Endodermal cell (in vitro differentiated cells): Measurements from ENCODE around the gene TAP1. TPM values are rescaled to one million over a fixed set of nuclear protein-coding genes. Genes with fewer than 3 reads are reported as not detected.

ENCODE experiments used
- DNase-seq: peaks from one replicate; pipeline ENCODE4 v3.0.0-alpha.2; 2017
- H3K27ac ChIP-seq: 2 replicates; pipeline ENCODE4 v1.5.1; 2013; ENCODE audit warnings: mild to moderate bottlenecking, low read depth, low read length, moderate library complexity
- H3K27me3 ChIP-seq: 2 replicates; pipeline ENCODE4 v1.6.1; 2013; ENCODE audit warnings: mild to moderate bottlenecking, low read length, moderate library complexity; ENCODE audit not compliant: insufficient read depth, control insufficient read depth, poor library complexity, severe bottlenecking
- H3K36me3 ChIP-seq: 2 replicates; pipeline ENCODE4 v1.7.0; 2013; ENCODE audit warnings: mild to moderate bottlenecking, low read length, moderate library complexity; ENCODE audit not compliant: control insufficient read depth, insufficient read depth
- H3K4me1 ChIP-seq: one replicate; pipeline ENCODE4 v1.7.0; 2013; ENCODE audit warnings: low read length; ENCODE audit not compliant: control insufficient read depth, insufficient read depth
- H3K4me3 ChIP-seq: 2 replicates; pipeline ENCODE4 v1.5.1; 2013; ENCODE audit warnings: mild to moderate bottlenecking, low read length, moderate library complexity
- H3K9ac ChIP-seq: 2 replicates; pipeline ENCODE4 v1.6.1; 2013; ENCODE audit warnings: mild to moderate bottlenecking, low read length, moderate library complexity; ENCODE audit not compliant: poor library complexity, severe bottlenecking; ENCODE audit errors: extremely low read depth
- H3K9me3 ChIP-seq: 2 replicates; pipeline ENCODE4 v1.6.1; 2013; ENCODE audit warnings: mild to moderate bottlenecking, low read length, moderate library complexity; ENCODE audit not compliant: control insufficient read depth
- H3K27ac Mint-ChIP-seq: 2 replicates; pipeline ENCODE4 v1.8.0; 2020; ENCODE audit warnings: mixed read lengths
- H3K27me3 Mint-ChIP-seq: 2 replicates; pipeline ENCODE4 v1.8.0; 2021; ENCODE audit warnings: mild to moderate bottlenecking, mixed read lengths; ENCODE audit not compliant: insufficient read depth
- H3K36me3 Mint-ChIP-seq: 2 replicates; pipeline ENCODE4 v1.8.0; 2020; ENCODE audit warnings: low read depth, mixed read lengths
- H3K4me1 Mint-ChIP-seq: 2 replicates; pipeline ENCODE4 v1.8.0; 2020; ENCODE audit warnings: mixed read lengths
- H3K4me3 Mint-ChIP-seq: 2 replicates; pipeline ENCODE4 v1.8.0; 2020; ENCODE audit warnings: mild to moderate bottlenecking, moderate library complexity, mixed read lengths
- H3K9me3 Mint-ChIP-seq: 2 replicates; pipeline ENCODE4 v1.8.0; 2020; ENCODE audit warnings: mild to moderate bottlenecking, mixed read lengths
- CTCF ChIP-seq: fragments of 200-600 bp; sonication (generic); conservative IDR thresholded peaks from 2 replicates; pipeline ENCODE4 v1.5.0; 2021; ENCODE audit warnings: antibody characterized with exemption, mild to moderate bottlenecking
- WGBS, 2 experiments: methylation state at CpG; one replicate each; pipeline versions ENCODE4 v1.1.5 to v1.1.7; 2013; ENCODE audit warnings: missing lambda C conversion rate in 2 of 2, mixed read lengths in 1 of 2; ENCODE audit not compliant: insufficient coverage in 1 of 2, insufficient read length in 1 of 2; 5-methylcytosine and 5-hydroxymethylcytosine counted together
- total RNA-seq, 2 donors: library from RNA; stranded (reverse); fragmentation: NEBNext Ultra II Directional in 1 of 2; extraction: Animal tissue kit (Norgen Biotek cat#: 25700) in 1 of 2; gene quantifications; 2 replicates in 1 of 2; 3 replicates in 1 of 2; pipeline ENCODE4 v1.2.1, GENCODE V29; 2021

The TAP1 gene
- total RNA-seq, 2 donors from 2014 or later = 2.0 to 2.6 TPM

- Histone ChIP-seq H3K9me3 (no peaks in the 10 kb centered on the region), H3K36me3 (no peaks in the 10 kb centered on the region), H3K27me3 (peaks cover 5% of the 10 kb centered on the region), H3K4me1 (no peaks in the 10 kb centered on the region), H3K27ac (no peak overlapping the region), H3K4me3 (no peak overlapping the region), H3K9ac (no peak overlapping the region)
- WGBS, 2 experiments = 86 to 96% methylated on average over 1 to 5 of the region's 5 CpGs
- Mint-ChIP-seq H3K27ac (no peak overlapping the region), H3K36me3 (no peaks in the 10 kb centered on the region), H3K4me1 (peaks cover 1% of the 10 kb centered on the region), H3K4me3 (no peak overlapping the region), H3K9me3 (no peaks in the 10 kb centered on the region), H3K27me3 (no peaks in the 10 kb centered on the region)
- TF ChIP-seq CTCF = no peak
- DNase-seq = no peak
Observed at GRCh38 chr6:32830017-32830416, 23.5 kb downstream of the TAP1 start.

- Mint-ChIP-seq H3K27me3 (no peaks in the 10 kb centered on the region), H3K27ac (no peak overlapping the region), H3K36me3 (no peaks in the 10 kb centered on the region), H3K4me3 (no peak overlapping the region), H3K4me1 (peaks cover 1% of the 10 kb centered on the region), H3K9me3 (no peaks in the 10 kb centered on the region)
- H3K27ac ChIP-seq = no peak overlapping the region
- H3K36me3 ChIP-seq = no peaks in the 10 kb centered on the region
- H3K9ac ChIP-seq = no peak overlapping the region
- H3K27me3 ChIP-seq = peaks cover under 1% of the 10 kb centered on the region
- no peak overlapping the region for H3K4me3 ChIP-seq
- TF ChIP-seq CTCF = no peak
- no peaks in the 10 kb centered on the region for H3K4me1 ChIP-seq
- WGBS, 2 experiments = 74 to 93% methylated on average over 2 to 7 of the region's 7 CpGs
- no peaks in the 10 kb centered on the region for H3K9me3 ChIP-seq
- DNase-seq = no peak
Observed at GRCh38 chr6:32829495-32829894, 24.0 kb downstream of the TAP1 start.

GRCh38 chr6:32827025-32827424, 26.5 kb downstream of the TAP1 start:
- no peak for DNase-seq
- H3K27me3 ChIP-seq = no peaks in the 10 kb centered on the region
- 88 to 100% methylated on average over 1 to 2 of the region's 3 CpGs for WGBS, 2 experiments
- TF ChIP-seq CTCF = no peak
- H3K9me3 ChIP-seq = no peaks in the 10 kb centered on the region
- H3K36me3 ChIP-seq = no peaks in the 10 kb centered on the region
- Mint-ChIP-seq H3K9me3 (no peaks in the 10 kb centered on the region), H3K4me3 (no peak overlapping the region), H3K27me3 (no peaks in the 10 kb centered on the region), H3K4me1 (no peaks in the 10 kb centered on the region), H3K36me3 (no peaks in the 10 kb centered on the region), H3K27ac (no peak overlapping the region)
- no peak overlapping the region for H3K27ac ChIP-seq
- no peak overlapping the region for H3K9ac ChIP-seq
- no peaks in the 10 kb centered on the region for H3K4me1 ChIP-seq
- H3K4me3 ChIP-seq = no peak overlapping the region
